GM12872 (cell line): ENCODE measurements around the gene JAG2.

Experiments used
- TF ChIP-seq, protein P1 (sequence below): IDR thresholded peaks from 3 replicates; pipeline ENCODE4 v1.5.1; 2011; ENCODE audit warnings: low read depth, mild to moderate bottlenecking, low read length, moderate library complexity; ENCODE audit not compliant: insufficient read depth

JAG2 gene

DNA sequence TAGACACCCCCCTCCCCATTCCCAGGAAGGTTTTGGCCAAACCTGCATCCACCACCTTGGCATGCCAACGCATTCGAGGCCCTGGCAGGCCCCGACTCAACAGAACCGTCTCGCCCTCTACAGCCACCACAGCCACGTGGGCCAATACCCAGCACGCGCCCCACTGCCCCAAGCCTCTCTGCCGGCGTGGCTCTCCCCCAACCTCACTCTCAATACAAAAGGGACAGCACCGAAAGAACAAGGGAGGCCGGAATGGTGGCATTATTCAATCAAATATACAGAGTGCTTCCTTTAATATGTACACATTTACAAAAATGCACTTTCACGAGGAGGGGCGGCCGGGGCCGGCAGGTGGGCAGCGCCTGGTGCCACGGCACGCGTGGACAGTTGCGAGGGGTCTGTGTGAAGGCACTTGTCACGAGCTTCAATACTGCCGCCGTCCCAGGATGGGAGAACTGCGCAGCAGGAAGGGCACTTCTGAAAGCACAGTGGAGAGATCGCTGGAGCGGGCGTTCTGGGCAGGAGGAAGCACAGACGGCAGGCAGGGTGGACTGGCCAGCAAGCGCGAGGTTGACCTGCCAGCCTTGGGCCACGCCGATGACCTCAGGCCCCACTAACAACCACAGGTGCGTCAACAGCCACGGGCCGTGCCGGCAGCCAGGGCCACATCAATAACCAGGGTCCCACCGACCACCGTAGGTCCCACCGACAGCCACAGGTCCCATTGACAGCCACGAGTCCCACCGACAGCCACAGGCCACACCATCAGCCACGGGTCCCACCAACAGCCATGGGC lies 26.9 kb downstream of the JAG2 start:
- TF ChIP-seq, protein P1, sequence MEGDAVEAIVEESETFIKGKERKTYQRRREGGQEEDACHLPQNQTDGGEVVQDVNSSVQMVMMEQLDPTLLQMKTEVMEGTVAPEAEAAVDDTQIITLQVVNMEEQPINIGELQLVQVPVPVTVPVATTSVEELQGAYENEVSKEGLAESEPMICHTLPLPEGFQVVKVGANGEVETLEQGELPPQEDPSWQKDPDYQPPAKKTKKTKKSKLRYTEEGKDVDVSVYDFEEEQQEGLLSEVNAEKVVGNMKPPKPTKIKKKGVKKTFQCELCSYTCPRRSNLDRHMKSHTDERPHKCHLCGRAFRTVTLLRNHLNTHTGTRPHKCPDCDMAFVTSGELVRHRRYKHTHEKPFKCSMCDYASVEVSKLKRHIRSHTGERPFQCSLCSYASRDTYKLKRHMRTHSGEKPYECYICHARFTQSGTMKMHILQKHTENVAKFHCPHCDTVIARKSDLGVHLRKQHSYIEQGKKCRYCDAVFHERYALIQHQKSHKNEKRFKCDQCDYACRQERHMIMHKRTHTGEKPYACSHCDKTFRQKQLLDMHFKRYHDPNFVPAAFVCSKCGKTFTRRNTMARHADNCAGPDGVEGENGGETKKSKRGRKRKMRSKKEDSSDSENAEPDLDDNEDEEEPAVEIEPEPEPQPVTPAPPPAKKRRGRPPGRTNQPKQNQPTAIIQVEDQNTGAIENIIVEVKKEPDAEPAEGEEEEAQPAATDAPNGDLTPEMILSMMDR = no peak

DNA sequence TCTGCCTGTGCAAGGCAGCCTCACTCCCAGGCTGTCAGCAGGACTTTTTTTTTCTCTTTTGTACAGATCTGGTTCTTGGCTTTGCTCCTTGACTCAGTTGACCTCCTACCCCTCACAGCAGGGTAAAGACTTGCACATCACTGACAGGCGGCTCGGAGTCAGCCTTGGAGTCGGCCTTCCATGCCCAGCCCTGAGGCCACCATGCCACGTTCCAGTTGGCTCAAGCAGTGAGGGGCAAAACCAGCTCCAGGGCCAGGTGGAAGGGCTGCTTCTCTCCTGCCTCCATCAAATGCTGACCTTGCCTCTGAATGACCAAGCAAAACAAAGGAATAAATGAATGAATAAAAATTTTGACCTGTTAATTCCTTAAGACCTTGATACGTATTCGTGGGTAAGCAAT lies 27.6 kb downstream of the JAG2 start:
- TF ChIP-seq, protein P1 = no peak

DNA sequence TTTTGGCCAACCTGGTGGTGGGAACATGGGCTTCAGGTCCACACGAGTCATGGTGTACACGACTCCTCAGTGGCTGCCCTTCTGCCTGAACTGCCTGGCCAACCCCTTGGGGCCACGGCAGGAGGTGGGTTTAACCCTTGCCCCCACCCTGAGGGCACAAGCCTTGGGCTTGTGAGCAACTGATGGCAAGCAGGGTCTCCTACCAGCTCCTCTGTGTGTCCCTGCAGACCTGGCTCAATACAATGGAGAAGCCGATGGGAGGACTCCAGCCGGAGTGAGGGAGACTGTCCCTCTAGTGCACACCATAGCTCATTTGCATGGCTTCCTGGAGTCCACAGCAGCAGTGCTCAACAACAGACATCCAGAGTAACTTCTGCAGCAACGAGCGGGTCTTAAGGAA lies 28.0 kb downstream of the JAG2 start:
- TF ChIP-seq, protein P1 = no peak

DNA sequence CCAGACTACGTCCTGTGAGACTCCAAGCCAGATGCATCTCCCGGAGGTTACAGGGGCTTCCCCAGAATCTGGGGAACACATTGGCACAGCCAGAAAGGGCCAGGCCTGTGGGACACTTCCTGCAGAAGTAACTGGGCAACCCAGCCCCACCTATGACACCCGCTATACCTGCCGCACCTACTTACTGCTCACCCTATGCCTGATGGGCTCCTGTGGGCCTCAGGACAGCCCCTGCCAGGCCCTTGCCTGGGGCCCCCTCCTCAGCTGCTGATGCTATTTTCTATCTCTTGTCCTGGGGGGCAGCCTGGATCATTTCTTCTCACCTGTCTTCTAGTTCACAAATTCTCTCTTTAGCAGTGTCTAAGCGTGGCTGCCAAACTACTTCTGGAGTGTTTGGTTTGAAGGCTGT lies 28.7 kb downstream of the JAG2 start:
- TF ChIP-seq, protein P1 = no peak

DNA sequence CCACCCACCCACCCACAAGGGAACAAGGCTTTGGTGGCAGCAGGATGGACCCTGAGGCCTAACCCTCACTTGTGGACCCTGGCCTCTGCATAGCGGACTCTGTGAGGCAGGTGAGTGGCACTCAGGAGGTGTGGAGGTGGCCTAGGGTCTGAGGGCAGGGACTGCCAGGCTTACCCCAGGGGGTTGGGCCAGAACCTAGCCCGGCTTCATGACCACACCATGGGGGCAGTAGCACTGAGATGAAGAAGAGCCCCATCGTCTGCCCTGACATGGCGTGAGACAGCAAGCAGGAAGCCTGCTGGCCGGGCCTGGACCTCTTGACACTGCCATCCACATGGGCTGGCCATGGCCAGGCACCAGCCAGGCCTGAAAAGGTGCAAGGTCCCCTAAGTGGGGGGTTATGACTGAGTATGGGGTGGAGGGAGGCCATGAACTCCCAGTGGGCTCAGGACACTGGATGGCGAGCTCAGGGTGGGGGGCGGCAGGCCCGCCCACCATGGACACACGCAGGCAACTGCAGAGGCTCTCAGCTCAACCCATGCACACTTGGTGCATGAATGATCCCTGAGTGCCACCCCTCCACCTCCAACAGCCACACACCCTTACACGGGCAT lies 29.3 kb downstream of the JAG2 start:
- TF ChIP-seq, protein P1 = no peak

DNA sequence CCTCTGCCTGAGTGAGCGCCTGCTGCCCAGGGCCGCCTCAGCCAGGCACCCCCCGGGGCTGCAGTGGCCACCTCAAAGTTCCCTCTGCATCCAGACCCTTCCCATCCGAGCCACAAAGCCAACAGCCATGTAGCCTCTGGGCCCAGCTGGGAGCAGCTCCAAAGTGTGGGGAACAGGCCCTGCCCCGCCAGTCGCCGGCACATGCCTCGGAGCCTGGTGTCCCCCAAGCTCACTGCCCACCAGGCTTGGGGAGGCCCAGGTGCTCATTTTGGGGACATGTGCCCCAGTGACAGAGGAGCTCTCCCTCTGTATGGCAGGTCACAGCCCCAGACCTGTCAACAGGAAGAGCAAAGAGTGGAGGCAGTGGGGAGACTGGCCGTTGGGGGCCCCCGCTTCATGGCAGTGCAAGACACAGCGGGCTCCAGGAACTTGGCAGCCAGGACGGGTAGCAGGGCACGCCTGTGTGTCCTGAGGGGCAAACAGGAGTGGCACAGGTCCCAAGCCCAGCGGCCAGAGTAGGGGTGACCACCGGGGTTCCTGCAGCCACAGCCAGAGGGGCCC lies 29.9 kb downstream of the JAG2 start:
- TF ChIP-seq, protein P1 = no peak

DNA sequence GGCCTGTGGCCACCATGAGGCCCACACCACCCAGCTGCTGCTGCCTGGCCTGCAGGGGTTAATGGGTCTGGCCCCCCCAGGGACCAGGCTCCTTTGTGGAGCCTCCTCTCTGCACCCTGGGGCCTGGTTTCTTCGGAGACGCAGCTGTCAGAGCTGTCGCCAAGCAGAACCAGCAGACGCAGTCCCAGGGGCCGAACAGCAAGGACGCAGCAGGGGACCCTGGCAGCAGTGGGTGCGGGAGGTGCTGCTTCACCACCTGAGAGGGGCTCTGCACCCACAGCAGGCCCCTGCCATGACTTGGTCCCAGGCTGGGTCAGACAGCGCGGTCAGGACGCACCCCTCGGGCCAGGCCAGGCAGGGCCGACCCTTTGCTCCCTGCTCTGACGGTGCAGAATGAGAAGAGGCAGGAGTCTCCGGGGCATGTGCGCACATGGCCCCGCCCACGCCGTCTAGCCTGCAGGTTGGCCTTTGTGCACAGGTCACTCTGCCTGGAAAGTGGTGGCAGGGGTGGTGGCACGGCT lies 30.5 kb downstream of the JAG2 start:
- TF ChIP-seq, protein P1 = no peak
